Spleen (tissue), 7 donors: ENCODE measurements around the gene ASPDH.
A peak's percentile ranks its signal among the peaks of the same experiment; 100 is the strongest.

Source experiments
- CTCF ChIP-seq, 11 experiments: fragments of 200-600 bp in 7 of 11; fragments of 450-650 bp in 4 of 11; sonication (generic) in 4 of 11; IDR thresholded peaks in 8 of 11; conservative IDR thresholded peaks in 3 of 11; 1 replicate in 7 of 11; 2 replicates in 4 of 11; pipeline versions ENCODE4 v1.4.0 to v1.8.0; 2016 to 2021; ENCODE audit warnings: antibody characterized with exemption in 11 of 11, inconsistent platforms in 4 of 11, mild to moderate bottlenecking in 1 of 11
- POLR2A ChIP-seq, 3 donors: fragments of 450-650 bp; IDR thresholded peaks; one replicate each; pipeline ENCODE4 v1.5.1; 2017; ENCODE audit warnings: antibody characterized with exemption in 3 of 3, mild to moderate bottlenecking in 1 of 3
- POLR2AphosphoS5 ChIP-seq, 3 donors: sonication (generic); formaldehyde crosslinking; IDR thresholded peaks; one replicate each; pipeline ENCODE4 v1.5.1; 2017; ENCODE audit warnings: antibody characterized with exemption in 3 of 3
- donor health status: DM: no; HTN: no; CAD: no; lungs with moderate emphysema.
- donor health status: DM: no; HTN: no; CAD: no.
- donor health status: DM: no; HTN: no; CAD: no.

GRCh38 chr19:50492303-50493052 is 21.2 kb downstream of the ASPDH start:
- TF ChIP-seq CTCF (IDR thresholded peaks at IDR 0.05 in 8 of 11, conservative IDR thresholded peaks at IDR 0.05 in 3 of 11), result no peak
- TF ChIP-seq POLR2A (IDR thresholded peaks at IDR 0.05), result no peak
- peak in 2 of 3 donors; percentile 37 to 41 for TF ChIP-seq POLR2AphosphoS5 (IDR thresholded peaks at IDR 0.05)
